Measurements from ENCODE around the gene GFOD2.
A peak's percentile ranks its signal among the peaks of the same experiment; 100 is the strongest.

The GFOD2 gene

DNA sequence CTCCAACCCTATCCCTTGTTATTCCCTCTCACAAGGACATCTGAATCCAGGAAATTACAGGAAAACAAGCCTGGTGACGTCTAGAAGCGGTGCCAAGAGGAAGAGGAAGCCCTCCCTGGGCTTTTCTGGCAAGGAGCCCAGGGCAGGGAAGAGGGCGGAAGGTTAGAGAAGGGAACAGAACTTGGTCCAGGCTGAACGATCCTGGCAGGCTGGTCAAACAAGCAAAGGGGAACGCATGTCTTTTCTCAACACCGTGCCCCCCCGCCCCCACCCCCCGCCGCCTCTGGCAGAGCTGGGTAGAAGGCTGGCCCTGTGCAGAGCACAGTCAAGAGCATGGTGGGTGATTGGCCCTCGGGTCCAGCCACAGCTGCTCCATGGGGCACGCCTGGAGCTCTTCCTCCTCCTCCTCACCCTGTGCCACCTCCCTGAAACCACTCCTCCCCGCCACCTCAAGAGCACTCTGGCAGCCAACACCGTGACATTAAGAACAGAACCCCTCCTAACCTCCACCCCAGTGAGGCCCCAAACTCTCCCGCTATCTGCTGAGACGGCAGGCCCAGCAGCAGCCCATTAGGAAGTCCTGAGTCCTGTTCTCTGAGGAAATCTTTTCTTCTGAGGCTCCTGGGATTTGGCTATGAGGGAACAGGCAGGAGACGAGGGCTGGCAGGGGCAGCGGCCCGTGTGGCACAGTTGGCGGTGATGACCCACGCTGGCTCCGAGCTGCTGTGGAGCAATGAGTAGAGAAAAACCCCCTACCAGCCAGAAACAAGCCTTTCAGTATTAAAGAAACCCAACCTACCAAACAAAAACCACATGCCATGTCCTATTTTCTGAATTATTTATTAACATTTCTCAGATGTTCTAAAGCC is 45.2 kb downstream of the GFOD2 start:
- DNase-seq (ENCODE audit: low read depth in 2 of 3, low spot score in 2 of 3), result no peak

DNA sequence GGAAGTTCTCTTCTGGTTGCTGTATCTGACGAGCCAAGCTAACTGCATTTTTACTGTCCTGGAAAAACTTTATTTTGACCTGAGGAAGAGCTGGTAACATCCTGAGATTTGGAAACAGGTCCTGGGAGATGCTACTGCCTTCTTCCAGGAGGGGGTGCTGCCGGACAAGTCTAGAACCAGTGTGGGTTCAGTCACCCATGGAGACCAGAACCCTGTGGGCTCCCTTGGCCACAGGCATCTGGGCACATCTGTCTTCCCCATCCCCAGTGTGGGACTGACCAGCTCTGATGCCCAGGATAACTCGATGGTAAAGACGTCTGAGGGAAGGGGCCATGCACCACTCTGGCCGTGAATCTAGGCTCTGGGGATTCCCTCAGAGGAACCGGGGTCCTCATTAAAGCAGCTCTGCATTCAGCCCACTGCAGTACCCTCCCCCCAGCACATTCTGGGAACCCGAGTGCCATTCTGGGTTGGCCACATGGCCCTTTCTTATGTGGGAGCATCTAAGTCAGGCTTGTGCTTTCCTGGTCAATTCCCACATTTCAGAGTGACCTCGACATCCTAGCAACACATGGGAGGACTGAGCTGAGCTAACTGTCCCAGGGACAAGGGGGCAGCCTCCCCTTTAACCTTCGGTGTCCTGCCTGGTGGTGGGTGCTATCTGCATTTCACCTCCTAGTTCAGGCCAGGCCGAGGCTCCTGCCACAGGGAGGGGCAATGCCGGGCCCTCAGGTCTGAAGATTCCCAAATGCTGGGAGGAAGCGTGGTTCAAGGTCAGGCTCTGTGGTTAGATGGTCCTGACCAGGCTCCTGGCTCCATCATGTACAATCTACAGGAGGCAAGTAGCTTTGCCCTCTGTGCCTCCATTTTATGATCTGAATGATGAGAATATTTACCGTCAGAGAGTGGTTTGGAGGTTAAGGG is 46.1 kb downstream of the GFOD2 start:
- no peak for DNase-seq (ENCODE audit: low read depth in 2 of 3, low spot score in 2 of 3)

DNA sequence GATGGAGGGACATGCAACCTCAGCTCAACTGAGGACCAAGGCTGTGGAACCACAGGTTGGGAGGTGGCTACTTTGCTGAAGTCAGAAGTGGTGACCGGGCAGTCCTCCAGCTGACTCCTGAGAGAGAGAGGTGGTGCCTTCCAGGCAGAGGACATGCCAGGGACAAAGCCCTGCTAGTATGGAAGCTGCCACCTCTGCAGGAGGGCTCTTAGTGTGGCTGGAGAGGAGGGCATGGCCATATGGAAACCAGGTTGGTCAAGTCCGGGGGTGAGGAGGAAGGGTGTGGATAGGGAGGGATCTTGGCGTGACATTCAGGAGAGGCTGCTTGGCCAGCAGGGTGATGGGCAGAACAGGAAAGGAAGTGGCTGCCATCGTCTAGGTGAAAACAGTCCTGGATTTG is 46.8 kb downstream of the GFOD2 start:
- DNase-seq (ENCODE audit: low read depth in 2 of 3, low spot score in 2 of 3), result no peak

DNA sequence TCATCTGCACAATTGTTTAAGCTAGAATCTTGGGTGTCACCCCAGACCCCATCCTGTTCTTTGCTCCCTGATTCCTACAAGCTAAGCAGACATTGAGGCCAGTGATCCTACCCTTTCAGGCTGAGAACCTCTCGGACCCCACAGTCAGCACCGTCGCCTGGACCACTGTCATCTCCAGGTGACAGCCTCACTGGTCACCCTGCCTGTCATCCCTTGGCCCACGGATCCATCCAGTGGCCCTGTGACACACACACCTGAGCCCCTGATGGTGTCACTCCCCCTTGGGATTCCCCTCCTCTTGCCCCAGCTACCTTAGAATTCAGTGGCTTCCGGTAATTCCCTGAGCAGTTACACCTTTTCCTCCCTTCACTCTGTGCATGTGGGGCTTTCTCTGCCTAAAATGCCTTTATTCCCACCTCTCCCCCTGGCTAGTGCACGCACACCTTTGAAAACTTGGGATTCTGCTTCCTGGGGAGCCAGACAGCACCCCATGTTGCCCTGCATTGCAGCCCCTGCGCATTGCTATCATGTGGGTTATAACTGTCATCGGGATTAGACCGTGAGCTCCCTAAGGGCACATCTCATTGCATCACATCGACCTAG is 49.5 kb downstream of the GFOD2 start:
- no peak for DNase-seq (ENCODE audit: low read depth in 2 of 3, low spot score in 2 of 3)

DNA sequence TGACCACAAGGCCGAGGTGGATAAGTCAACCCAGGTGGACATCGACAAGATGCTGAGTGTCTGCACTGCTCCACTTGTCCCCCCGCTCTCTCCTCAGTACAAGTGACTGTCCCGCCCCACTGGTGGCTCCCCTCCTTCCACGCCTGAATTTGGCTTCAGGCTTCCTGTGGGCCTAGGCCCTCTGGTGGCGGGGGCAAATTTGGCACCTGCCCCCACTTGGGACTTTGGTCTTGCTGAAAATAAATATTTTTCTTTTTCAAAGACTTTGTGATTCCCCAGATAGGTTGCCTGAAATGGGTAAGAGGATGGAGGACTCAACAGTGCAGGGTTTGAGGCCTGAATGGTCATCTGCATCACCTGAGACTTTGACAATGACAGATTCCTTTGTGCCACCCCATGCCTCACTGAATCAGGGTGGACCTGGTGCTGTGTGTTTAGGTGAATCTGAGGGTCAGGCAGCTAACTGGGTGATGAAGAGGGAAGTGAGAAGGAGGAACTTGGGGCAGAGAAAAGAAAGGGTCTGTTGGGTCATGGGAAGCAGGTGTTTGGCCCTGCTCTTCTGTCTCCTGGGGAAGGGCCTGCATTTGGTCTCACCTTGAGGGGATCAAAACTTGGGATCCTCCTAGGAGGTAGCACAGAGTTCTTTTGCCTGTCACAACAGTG is 50.5 kb downstream of the GFOD2 start:
- DNase-seq (ENCODE audit: low read depth in 2 of 3, low spot score in 2 of 3), result no peak

DNA sequence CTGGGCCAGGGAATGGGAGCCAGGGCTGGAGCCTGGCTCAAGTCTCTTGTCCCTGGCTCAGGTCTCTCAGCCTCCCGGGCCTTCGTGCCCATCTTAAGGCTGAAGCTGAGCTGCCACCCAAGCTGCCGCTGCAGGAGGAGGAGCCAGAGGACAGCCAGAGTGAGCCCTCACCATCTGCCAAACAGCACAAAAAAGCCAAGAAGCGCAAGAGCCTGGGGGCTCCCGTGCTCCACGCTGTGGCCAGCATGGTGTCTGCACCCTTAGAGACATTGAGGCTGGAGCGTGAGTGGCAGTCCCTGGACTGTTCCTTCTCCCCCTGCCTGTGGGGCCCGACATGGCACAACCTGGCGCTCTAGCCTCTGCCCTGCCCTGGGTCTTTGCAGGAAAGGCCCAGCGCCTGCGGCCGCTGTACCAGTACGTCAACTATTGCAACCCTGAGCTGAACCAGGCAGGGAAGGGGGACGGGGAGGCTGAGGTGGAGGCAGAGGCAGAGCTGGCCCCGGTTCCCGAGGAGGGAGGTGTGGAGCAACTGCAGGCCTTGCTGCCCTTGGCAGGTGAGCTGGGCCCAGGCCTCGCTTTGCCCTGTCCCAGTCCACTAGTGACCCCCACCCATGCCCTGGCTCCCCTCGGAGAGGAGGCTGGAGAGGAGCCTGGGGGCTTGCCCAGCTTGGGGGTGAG is 51.2 kb downstream of the GFOD2 start:
- peak in 2 of 3 experiments; percentile 53 to 63 for DNase-seq (ENCODE audit: low read depth in 2 of 3, low spot score in 2 of 3)

DNA sequence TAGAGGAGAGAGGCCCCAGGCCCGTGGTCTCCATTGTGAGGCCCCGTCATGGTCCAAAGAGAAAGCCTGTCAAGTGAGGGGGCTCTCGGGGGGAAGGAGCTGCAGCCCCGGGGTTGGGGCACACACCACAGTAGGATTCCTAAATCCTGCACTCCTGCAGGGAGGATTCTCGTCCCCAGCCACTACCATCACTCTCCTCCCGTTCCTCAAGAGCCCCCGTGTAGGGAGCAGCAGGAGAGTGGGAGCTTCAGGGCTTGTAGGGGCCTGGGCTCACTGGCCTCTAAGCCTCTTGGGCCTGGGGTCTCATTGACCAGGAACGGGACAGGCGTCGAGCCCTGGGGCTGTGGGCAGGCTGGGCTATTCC is 51.7 kb downstream of the GFOD2 start:
- no peak for DNase-seq (ENCODE audit: low read depth in 2 of 3, low spot score in 2 of 3)

DNA sequence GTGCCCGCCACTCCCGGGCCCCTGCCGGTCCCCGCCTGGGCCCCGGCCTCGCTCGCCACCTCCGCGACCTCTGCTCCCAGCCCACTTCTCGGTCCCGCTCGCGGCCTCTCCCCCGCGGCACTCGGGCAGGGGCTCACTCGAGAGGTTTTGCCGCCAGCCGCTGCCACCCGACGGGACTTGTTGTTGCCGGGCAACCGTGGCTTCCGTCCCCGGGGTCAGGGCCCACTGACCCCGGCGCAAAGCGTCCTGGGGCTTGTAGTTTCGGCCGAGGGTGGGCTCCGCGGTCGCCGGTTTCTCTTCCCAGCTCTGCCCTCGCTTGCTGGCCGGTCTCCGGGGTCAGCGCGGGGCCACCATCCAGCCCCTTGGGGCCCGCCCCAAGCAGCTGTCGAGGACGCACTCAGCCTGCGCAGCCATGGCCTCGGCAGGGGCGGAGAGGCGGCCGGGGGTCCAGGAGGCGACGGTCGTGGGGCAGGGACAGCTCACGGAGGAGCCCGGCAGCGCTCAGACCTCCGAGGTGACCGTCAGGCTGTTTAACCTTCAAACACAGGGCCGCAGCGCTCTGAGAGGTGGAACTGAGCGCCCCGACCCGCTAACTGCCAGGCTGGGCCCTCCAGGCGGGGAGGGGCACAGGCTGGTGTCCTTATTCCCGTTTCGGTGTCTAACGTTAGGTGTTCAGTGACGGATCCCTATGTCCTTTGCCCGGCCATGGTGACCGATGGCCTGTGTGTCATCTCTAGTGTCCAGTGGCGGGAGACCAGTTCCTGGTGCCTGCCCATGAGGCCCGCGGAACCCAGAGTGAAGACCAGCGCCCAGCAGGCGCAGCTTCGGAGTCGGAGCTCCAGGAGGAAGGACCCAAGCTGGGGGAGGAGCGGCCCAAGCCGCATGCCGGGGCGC is 52.3 kb downstream of the GFOD2 start, which contains the start of the genes C16orf86 and ENKD1:
Gene C16orf86 (plus strand): TSS at position 256 of the 894 bp plus-strand sequence. CDS start 157 bp downstream, at position 413.
Gene ENKD1 (minus strand): TSS at position 192 of the 894 bp plus-strand sequence. CDS start 308 bp downstream, outside the sequence.
- peak; percentile 49 to 61 (median 51) for DNase-seq (ENCODE audit: low read depth in 2 of 3, low spot score in 2 of 3)

DNA sequence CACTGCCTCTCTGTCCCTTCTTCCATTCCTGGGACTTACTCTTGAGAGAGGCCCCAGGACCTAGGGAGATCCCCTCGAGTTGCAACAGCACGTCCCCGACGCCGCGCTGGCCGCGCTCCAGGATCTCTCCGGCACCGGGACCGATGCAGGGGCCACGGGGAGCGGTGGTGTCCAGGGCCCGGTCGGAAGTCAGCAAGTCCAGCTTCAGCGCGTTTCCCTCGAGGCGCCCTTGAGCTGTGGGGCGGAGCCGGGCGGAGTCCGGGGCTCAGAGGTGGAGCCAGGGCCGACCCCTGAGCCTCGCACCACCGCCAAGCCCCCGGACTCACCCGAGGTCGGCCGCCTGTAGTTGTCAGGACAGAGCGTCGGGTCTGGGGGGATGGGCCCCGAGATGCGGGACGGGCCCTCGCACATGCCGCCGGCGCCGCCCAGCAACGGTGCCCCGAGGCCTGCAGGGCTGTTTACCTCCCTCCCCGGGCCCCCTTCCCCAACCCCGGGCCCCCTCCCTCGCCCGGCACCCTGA is 53.0 kb downstream of the GFOD2 start:
- no peak for DNase-seq (ENCODE audit: low read depth in 2 of 3, low spot score in 2 of 3)

DNA sequence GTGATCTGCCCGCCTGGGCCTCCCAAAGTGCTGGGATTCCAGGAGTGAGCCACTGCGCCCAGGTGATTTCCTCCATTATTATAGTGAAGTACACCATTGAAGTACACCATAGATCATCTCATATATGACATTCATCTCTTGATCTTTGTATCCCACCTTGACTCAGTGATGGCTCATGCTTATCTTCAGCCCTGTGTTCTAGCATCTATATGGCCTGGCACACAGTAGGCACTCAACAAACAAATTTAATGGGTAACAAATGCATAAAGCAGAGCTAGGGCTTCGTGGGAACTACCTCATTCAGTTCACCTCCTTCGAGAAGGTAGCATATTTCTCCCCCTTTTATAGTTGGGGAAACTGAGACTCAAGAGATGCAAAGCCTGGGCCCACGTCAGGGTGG is 53.5 kb downstream of the GFOD2 start:
- DNase-seq (ENCODE audit: low read depth in 2 of 3, low spot score in 2 of 3), result no peak

DNA sequence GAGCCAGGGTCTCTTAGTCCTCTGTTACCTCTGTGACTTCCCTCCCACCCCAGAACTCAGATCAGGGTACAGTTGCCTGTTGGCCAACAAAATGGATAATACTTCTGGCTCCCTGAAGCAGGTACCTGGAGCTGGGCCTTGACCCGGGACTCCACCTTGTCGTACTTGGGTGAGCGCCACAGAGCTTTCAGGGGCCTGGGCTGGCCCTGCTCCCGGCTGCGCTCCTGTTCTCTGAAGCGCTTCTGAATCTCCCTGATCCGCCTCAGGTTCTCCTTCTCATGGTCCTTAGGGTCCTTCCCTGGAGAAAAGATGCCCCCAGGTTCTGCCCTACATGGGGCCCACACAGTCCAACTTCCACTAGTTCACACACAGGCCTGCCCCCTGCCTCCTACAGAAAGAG is 54.2 kb downstream of the GFOD2 start:
- no peak for DNase-seq (ENCODE audit: low read depth in 2 of 3, low spot score in 2 of 3)

DNA sequence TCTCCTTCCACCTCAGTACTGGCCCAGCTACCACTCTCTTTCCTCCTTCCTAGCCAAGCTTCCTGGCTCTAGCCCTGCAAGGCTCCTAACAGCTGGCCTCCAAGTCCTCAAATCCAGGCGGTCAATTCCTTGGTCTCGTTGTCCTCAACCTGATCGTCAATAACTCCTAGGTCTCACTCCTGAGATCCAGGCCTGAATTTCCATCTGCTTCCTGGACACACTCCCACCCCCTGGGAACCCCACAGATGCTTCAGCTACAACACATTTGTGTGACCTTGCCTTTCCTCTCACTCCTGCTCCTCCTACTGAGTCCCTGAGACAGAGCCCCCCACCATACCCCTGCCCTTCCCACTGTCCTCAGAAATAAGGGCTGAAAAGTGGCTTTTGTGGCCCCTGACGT is 54.9 kb downstream of the GFOD2 start:
- no peak for DNase-seq (ENCODE audit: low read depth in 2 of 3, low spot score in 2 of 3)

DNA sequence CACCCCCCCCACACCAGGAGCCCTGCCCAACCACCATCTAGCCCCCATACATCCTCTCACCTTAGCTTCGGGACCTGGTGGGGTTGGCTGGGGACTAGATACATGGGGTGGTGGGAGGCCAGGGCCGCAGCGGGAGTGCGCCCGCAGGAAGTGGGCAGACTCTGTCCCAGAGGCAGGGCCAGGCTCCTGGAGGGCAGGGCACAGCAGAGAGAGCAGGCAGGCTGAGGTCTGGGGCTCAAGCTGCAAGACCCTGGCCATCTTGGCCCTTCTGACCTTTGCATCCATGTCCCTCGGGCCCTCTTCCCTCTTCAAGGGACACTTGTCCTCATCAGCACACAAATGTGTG is 55.3 kb downstream of the GFOD2 start:
- no peak for DNase-seq (ENCODE audit: low read depth in 2 of 3, low spot score in 2 of 3)

DNA sequence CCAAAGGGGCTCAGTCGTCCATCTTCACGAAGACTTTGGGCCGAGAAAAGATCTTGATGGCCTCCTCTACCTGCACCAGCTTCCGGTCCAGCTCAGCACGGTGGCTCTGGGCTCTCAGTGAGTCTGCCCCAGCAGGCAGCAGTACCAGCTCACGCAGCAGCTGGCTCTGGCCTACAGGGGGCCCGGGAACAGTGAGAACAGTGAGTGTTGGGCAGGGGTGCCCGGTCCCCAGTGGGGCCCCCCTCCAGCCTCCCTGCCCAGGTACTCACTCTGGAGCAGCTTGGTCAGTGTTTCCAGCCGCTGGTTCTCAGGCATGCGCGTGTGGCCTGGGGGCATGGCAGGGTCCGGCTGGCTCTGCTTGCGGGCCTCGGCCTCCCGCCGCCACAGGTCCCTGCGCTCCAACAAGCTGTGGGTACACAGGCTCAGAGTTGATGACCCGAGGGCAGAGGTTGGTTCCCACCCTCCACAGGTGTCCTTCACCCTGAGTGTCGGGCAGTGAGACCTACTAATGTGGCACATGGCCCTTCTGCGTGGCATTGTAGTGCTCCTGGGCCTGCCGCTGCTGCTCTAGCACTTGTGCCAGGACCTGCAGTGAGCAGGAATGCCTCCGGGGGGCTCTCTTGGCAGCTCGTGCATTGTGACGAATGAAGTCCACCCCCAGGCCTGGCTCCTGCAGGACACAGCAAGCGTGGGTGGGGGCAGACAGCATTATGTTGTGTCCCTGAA is 55.8 kb downstream of the GFOD2 start:
- no peak for DNase-seq (ENCODE audit: low read depth in 2 of 3, low spot score in 2 of 3)

DNA sequence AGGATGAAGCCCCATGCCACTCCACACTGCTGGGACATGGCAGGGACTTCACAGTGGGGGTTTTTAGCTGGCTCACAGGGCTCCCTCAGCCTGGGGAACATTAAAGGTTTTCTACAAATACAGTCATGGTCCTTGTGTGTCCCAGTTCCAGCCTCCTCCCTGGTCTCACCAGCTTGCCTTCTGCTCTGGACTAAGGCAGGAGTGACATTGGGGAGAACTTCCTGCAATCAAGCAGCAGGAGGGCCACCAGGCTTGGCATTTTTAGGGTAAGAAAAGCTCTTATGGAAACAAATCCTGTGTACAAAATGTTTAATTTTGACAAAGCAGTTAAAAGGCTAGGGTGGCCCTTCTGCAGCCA is 56.5 kb downstream of the GFOD2 start:
- no peak for DNase-seq (ENCODE audit: low read depth in 2 of 3, low spot score in 2 of 3)

DNA sequence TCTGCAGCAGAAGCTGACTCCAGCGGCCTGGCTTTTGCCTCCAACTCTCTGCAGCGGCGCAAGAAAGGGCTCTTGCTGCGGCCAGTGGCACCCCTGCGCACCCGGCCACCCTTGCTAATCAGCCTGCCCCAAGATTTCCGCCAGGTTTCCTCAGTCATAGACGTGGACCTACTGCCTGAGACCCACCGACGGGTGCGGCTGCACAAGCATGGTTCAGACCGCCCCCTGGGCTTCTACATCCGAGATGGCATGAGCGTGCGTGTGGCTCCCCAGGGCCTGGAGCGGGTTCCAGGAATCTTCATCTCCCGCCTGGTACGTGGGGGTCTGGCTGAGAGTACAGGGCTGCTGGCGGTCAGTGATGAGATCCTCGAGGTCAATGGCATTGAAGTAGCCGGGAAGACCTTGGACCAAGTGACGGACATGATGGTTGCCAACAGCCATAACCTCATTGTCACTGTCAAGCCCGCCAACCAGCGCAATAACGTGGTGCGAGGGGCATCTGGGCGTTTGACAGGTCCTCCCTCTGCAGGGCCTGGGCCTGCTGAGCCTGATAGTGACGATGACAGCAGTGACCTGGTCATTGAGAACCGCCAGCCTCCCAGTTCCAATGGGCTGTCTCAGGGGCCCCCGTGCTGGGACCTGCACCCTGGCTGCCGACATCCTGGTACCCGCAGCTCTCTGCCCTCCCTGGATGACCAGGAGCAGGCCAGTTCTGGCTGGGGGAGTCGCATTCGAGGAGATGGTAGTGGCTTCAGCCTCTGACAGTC is 57.0 kb downstream of the GFOD2 start:
- no peak for DNase-seq (ENCODE audit: low read depth in 2 of 3, low spot score in 2 of 3)

DNA sequence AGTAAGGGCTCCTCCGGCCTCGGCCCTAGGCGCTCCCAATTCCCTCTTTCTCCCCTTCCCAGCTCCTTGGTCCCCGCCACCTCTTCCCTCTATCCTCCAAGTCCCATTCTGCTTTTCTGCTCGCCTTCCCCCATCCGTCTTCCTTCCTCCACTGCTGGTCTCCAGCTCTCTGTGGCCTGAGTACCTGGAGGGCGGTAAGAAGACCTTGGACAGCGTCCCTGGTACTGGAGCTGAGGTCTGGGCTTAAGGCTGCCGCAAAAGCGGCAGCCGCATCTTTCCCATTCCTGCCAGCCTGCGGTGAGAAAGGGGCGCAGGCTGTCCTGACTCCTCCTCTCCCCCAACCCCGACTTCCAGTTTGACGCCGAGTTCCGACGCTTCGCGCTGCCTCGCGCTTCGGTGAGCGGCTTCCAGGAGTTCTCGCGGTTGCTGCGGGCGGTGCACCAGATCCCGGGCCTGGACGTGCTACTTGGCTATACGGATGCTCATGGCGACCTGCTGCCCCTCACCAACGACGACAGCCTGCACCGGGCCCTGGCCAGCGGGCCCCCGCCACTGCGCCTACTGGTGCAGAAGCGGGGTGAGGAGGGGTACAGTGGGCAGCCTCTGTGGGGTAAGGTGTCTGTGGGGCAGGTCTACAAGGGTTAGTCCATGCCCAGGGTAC is 57.9 kb downstream of the GFOD2 start:
- no peak for DNase-seq (ENCODE audit: low read depth in 2 of 3, low spot score in 2 of 3)
